HepG2 (cell line): ENCODE results near the gene EPHA2. TPM values are rescaled to one million over a fixed set of nuclear protein-coding genes. Genes with fewer than 3 reads are reported as not detected.

ENCODE experiments used
- ATF6 ChIP-seq: sonication (generic); formaldehyde crosslinking; conservative IDR thresholded peaks from 2 replicates; pipeline ENCODE4 v1.4.0; 2020; ENCODE audit warnings: missing genetic modification reagents
- CBFB ChIP-seq: sonication (generic); formaldehyde crosslinking; IDR thresholded peaks from 2 replicates; pipeline ENCODE4 v1.4.0; 2020; ENCODE audit warnings: missing genetic modification reagents
- HMGA1 ChIP-seq: sonication (generic); formaldehyde crosslinking; conservative IDR thresholded peaks from 2 replicates; pipeline ENCODE4 v1.4.0; 2020; ENCODE audit warnings: missing genetic modification reagents
- MXD3 ChIP-seq: IDR thresholded peaks from 2 replicates; pipeline ENCODE4 v1.6.1; 2016; ENCODE audit warnings: mild to moderate bottlenecking, missing biosample characterization, missing genetic modification reagents
- NR3C1 ChIP-seq: sonication (generic); formaldehyde crosslinking; IDR thresholded peaks from 2 replicates; pipeline ENCODE4 v1.4.0; 2020; ENCODE audit warnings: missing genetic modification reagents
- PAWR ChIP-seq: sonication (generic); formaldehyde crosslinking; IDR thresholded peaks from 2 replicates; pipeline ENCODE4 v1.4.0; 2020; ENCODE audit warnings: missing genetic modification reagents, mild to moderate bottlenecking, borderline replicate concordance
- SMARCC2 ChIP-seq: fragments of 450-650 bp; IDR thresholded peaks from 2 replicates; pipeline ENCODE4 v1.6.1; 2017; ENCODE audit warnings: antibody characterized with exemption, mild to moderate bottlenecking
- TERF1 ChIP-seq: sonication (generic); formaldehyde crosslinking; IDR thresholded peaks from 2 replicates; pipeline ENCODE4 v1.8.0; 2022; ENCODE audit warnings: mild to moderate bottlenecking, missing genetic modification reagents, moderate library complexity
- ZBTB49 ChIP-seq: sonication (generic); formaldehyde crosslinking; IDR thresholded peaks from 2 replicates; pipeline ENCODE4 v1.4.0; 2020; ENCODE audit warnings: missing genetic modification reagents, borderline replicate concordance
- ZGPAT ChIP-seq: IDR thresholded peaks from 2 replicates; pipeline ENCODE4 v1.6.1; 2016; ENCODE audit warnings: mild to moderate bottlenecking
- ZNF24 ChIP-seq: fragments of 450-650 bp; IDR thresholded peaks from 2 replicates; pipeline ENCODE4 v1.6.1; 2017; ENCODE audit warnings: antibody characterized with exemption, mild to moderate bottlenecking
- ZNF644 ChIP-seq: IDR thresholded peaks from 2 replicates; pipeline ENCODE4 v1.6.1; 2016; ENCODE audit warnings: low read depth
- ZNF776 ChIP-seq: sonication (generic); formaldehyde crosslinking; IDR thresholded peaks from 2 replicates; pipeline ENCODE4 v1.4.0; 2020; ENCODE audit warnings: mild to moderate bottlenecking, missing genetic modification reagents
- ZNF850 ChIP-seq: sonication (generic); formaldehyde crosslinking; conservative IDR thresholded peaks from 2 replicates; pipeline ENCODE4 v1.9.0; 2021; ENCODE audit warnings: mild to moderate bottlenecking, missing genetic modification reagents
- polyA plus RNA-seq, 8 experiments: library from polyadenylated mRNA; depleted of rRNA in 3 of 8; stranded (reverse) in 7 of 8; unstranded in 1 of 8; fragments of >200 nt; fragmentation: Illumina TruSeq in 4 of 8; extraction: Trizol in 4 of 8; gene quantifications; 2 replicates each; pipeline versions ENCODE4 v1.2.1 to v1.2.3, GENCODE V29; 2011 to 2016; ENCODE audit warnings: low read depth in 4 of 8, missing spikeins in 1 of 8, mixed read lengths in 1 of 8; ENCODE audit not compliant: insufficient read depth in 1 of 8
- total RNA-seq, 5 experiments: library from RNA; depleted of rRNA; stranded (reverse); fragments of >200 nt; fragmentation: Illumina TruSeq; extraction: Trizol; gene quantifications; 2 replicates each; pipeline ENCODE4 v1.2.3, GENCODE V29; 2016; ENCODE audit warnings: low read depth in 1 of 5
- TF ChIP-seq, protein P1 (sequence below): sonication (generic); formaldehyde crosslinking; IDR thresholded peaks from 2 replicates; pipeline ENCODE4 v1.5.1; 2020; ENCODE audit warnings: missing genetic modification reagents, mild to moderate bottlenecking, borderline replicate concordance
- TF ChIP-seq, protein P2 (sequence below): sonication (generic); formaldehyde crosslinking; IDR thresholded peaks from 2 replicates; pipeline ENCODE4 v1.4.0; 2020; ENCODE audit warnings: missing genetic modification reagents, borderline replicate concordance

The EPHA2 gene
- total and polyA plus RNA-seq, 2 of the 13 experiments (the other 11 are each of a cell fraction or from before 2014, with no cell fraction given) = 33.6 to 53.6 TPM

DNA sequence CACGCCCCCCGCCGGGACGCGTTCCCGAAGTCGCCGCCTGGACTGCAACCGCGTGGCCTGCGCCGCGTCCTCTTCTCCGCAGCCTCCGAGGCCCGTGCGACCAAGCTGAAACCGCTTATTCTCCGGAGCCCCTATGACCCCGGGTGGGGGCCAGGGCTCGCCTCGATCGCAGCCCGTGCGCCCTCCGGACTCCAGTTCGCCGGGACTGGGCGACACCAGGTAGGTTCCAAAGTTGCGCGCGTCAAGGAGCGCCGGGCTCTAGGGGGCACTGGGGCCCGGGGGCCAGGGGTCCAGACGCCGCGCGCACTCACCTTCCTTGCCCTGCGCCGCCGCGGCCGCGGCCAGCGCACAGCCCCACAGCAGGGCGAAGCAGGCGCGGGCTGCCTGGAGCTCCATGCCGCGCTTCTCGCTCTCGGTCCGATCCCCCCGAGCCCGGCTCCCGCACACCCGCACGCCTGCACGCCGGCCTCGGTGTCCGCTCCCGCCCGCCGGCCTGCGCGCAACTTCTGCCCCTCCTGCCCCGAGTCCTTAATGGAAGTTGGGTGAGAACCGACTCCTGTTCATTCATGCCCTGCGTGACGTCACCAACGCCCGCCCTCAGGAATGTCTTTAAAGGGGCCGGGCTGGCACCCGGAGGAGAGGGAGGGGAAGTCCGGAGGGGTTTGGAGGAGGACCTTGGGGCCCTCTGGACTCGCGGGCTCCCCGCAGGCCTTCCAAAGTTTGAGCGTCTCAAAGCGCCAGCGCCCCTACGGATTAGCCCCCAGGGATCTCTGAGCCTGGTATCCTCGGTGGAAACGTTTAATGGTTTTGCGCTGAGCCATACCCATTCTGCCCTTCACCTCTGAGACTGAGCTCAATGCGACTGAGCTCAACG lies at the start of gene EPHA2 (continued):
- TF ChIP-seq, protein P1, sequence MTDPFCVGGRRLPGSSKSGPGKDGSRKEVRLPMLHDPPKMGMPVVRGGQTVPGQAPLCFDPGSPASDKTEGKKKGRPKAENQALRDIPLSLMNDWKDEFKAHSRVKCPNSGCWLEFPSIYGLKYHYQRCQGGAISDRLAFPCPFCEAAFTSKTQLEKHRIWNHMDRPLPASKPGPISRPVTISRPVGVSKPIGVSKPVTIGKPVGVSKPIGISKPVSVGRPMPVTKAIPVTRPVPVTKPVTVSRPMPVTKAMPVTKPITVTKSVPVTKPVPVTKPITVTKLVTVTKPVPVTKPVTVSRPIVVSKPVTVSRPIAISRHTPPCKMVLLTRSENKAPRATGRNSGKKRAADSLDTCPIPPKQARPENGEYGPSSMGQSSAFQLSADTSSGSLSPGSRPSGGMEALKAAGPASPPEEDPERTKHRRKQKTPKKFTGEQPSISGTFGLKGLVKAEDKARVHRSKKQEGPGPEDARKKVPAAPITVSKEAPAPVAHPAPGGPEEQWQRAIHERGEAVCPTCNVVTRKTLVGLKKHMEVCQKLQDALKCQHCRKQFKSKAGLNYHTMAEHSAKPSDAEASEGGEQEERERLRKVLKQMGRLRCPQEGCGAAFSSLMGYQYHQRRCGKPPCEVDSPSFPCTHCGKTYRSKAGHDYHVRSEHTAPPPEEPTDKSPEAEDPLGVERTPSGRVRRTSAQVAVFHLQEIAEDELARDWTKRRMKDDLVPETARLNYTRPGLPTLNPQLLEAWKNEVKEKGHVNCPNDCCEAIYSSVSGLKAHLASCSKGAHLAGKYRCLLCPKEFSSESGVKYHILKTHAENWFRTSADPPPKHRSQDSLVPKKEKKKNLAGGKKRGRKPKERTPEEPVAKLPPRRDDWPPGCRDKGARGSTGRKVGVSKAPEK = no peak
- peak; percentile 35; the same call in 1 of the 2 replicates for TF ChIP-seq ZNF776 (CRISPR knock-in tag)
- TF ChIP-seq ZGPAT = peak; percentile 57; the same call in 1 of the 2 replicates
- no peak for TF ChIP-seq SMARCC2
- no peak for TF ChIP-seq ZNF24
- TF ChIP-seq MXD3 (CRISPR knock-in tag) = peak; percentile 63; the same call in 1 of the 2 replicates
- no peak for TF ChIP-seq ATF6
- TF ChIP-seq NR3C1 (CRISPR knock-in tag) = no peak
- TF ChIP-seq HMGA1 (CRISPR knock-in tag) = no peak
- TF ChIP-seq ZBTB49 = 0 out of 2 replicates have a peak, but pooled peaks have one; percentile 65
- TF ChIP-seq TERF1 = no peak
- TF ChIP-seq ZNF850 = no peak
- TF ChIP-seq PAWR (CRISPR knock-in tag) = no peak
- no peak for TF ChIP-seq ZNF644 (CRISPR knock-in tag)
- TF ChIP-seq, protein P2, sequence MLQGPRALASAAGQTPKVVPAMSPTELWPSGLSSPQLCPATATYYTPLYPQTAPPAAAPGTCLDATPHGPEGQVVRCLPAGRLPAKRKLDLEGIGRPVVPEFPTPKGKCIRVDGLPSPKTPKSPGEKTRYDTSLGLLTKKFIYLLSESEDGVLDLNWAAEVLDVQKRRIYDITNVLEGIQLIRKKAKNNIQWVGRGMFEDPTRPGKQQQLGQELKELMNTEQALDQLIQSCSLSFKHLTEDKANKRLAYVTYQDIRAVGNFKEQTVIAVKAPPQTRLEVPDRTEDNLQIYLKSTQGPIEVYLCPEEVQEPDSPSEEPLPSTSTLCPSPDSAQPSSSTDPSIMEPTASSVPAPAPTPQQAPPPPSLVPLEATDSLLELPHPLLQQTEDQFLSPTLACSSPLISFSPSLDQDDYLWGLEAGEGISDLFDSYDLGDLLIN (CRISPR knock-in tag) = no peak
- TF ChIP-seq CBFB (CRISPR knock-in tag) = no peak
